ENCODE measurements around the gene REM1.

DNA sequence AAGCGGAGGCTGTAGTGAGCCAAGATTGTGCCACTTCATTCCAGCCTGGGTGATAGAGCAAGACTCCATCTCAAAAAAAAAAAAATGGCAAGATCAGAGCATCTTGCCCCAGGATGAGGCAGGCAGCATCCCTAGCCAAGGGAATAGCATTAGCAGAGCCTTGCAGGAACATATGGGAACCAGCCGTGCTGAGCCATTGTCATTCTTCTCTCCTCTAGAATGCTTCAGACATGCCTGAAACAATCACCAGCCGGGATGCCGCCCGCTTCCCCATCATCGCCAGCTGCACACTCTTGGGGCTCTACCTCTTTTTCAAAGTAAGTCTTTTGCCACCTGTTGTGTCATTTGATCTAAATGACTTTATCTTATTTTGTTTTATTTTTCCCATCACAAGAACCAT, 52.2 kb downstream of the REM1 start:
- TF ChIP-seq LEF1 (IDR thresholded peaks at IDR 0.05; ENCODE audit: borderline replicate concordance): no peak
- no peak for TF ChIP-seq NFRKB (IDR thresholded peaks at IDR 0.05)
- no peak for TF ChIP-seq FOXK2 (IDR thresholded peaks at IDR 0.05)
- TF ChIP-seq ELF4 (IDR thresholded peaks at IDR 0.05): no peak
- no peak for TF ChIP-seq HDGF (IDR thresholded peaks at IDR 0.05; ENCODE audit: borderline replicate concordance)
- TF ChIP-seq BHLHE40 (IDR thresholded peaks at IDR 0.05; ENCODE audit: borderline replicate concordance): no peak
- no peak for TF ChIP-seq ARNT (IDR thresholded peaks at IDR 0.05)
- TF ChIP-seq SP1 (IDR thresholded peaks at IDR 0.05): no peak
- TF ChIP-seq SUZ12 (IDR thresholded peaks at IDR 0.05): no peak
- TF ChIP-seq CTBP1 (IDR thresholded peaks at IDR 0.05; ENCODE audit: borderline replicate concordance): no peak

Data from HEK293T (cell line).